ENCODE results near the gene ZNF135. TPM values are rescaled to one million over a fixed set of nuclear protein-coding genes. Genes with fewer than 3 reads are reported as not detected.

ZNF135 gene
- total RNA-seq (2014; rRNA removed; shearing (Covaris generic)), result 0.06 TPM in 1 of 2 replicates, not detected in the other

- in situ Hi-C loops (cut with HindIII; ENCODE audit: low sequenced_read_pairs), result no loop called here
Measured at GRCh38 chr19:58059003-58059670, at the start of gene ZNF135. Gene ZNF135, plus strand, starts transcription at chr19:58059282. Its CDS starts 721 bp downstream, at chr19:58060003.

DNA sequence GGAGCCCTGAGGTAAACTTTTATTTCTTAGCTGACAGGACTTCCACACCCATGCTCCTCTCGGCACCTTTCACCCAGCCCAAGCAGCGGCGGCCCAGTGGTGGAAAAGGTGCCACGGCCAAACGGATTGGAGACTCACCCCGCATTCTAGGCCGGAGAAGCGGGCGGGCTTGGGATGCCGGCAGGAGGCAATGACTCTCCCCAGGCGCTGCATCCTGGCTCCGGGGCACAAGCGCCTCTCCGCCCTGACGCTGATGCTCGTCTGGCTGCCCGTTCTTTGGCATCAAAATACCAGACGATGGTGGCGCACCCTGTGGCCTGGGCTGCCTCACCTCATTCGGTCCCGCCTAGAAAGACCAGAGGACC lies 49.8 kb upstream of the ZNF135 start:
- in situ Hi-C loops (cut with HindIII; ENCODE audit: low sequenced_read_pairs), result no loop called here
- DNase-seq (ENCODE audit: low spot score), result no peak

More at GRCh38 chr19:58059003-58059670, at the start of gene ZNF135:
- peak; percentile 85 for DNase-seq (ENCODE audit: low spot score)

- in situ Hi-C loops (cut with HindIII; ENCODE audit: low sequenced_read_pairs), result no loop called here
- DNase-seq (ENCODE audit: low spot score), result peak; percentile 92
Measured at GRCh38 chr19:58009666-58010301, 49.3 kb upstream of the ZNF135 start.

GRCh38 chr19:58010507-58010906 lies 48.6 kb upstream of the ZNF135 start:
- in situ Hi-C loops (cut with HindIII; ENCODE audit: low sequenced_read_pairs), result no loop called here
- no peak for DNase-seq (ENCODE audit: low spot score)

DNA sequence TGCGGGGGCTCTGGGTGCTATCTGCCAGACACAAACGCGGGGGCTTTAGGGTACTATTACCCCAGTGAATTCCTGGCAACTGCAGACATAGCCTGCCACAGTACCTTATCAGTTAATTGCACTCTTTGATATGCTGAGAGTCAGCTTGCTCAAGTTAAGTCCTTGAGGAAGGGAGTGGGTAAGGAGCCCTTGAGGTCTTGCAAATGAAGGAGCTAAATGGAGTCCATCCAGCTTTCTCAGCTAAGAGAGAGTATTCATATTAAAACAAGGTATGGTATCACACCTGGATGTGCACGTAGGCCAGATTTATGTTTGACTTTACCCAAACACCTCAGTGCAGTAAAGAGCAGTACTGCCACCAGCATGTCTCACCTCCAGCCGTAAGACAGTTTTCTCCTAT lies 44.9 kb upstream of the ZNF135 start:
- no peak for DNase-seq (ENCODE audit: low spot score)
- in situ Hi-C loops (cut with HindIII; ENCODE audit: low sequenced_read_pairs), result no loop called here

DNA sequence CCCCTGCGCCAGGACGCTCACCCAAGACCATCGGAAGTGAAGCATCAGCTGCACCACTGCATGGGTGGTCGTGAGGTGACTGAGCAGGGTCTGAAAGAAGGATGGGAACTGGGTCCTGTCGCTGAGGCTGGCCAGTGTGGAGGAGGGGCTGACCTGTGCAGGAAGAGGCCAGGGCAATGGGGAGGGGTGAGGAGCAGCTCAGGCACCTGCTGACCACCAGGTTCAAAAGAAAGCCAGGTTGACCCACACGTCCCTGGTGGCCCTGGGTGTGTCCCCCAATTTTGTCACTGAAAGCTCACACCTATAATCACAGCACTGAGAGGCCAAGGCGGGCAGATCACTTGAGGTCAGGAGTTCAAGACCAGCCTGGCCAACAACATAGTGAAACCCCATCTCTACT lies 39.0 kb upstream of the ZNF135 start:
- in situ Hi-C loops (cut with HindIII; ENCODE audit: low sequenced_read_pairs), result no loop called here

DNA sequence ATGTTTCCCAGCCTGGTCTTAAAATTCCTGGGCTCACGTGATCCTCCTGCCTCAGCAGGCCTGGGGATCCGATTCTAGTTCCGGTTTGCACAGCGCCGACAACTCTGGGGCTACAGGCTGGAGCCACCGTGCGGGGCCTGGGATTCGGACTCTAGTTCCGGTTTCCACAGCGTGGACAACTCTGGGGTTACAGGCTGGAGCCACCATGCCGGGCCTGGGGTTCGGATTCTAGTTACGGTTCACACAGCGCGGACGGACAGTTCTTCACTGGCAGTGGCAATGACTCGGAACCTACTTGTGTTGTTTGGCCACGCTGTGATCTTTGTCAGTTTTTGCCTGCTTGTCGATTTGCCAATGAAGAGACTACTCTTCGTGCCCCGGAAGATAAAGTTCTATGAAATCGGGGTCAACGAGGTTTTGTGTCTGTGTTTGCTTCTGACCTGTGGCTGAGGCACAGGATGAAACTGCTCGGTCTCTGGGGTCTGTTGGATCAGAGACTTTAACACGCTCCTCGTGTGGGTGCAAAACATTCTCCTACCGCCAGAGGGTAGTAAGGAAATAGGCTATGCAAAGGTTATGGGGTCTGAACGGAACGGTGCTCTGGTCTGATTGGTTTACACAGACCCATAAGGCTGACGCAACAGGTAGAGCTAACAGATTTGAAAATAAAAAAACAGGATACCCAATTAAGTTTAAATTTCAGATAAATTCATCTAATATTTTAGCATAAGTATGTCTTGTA lies 37.4 kb upstream of the ZNF135 start:
- in situ Hi-C loops (cut with HindIII; ENCODE audit: low sequenced_read_pairs), result no loop called here
- peak; percentile 88 for DNase-seq (ENCODE audit: low spot score)

More for the DNA sequence above, 39.0 kb upstream of the ZNF135 start:
- no peak for DNase-seq (ENCODE audit: low spot score)

DNA sequence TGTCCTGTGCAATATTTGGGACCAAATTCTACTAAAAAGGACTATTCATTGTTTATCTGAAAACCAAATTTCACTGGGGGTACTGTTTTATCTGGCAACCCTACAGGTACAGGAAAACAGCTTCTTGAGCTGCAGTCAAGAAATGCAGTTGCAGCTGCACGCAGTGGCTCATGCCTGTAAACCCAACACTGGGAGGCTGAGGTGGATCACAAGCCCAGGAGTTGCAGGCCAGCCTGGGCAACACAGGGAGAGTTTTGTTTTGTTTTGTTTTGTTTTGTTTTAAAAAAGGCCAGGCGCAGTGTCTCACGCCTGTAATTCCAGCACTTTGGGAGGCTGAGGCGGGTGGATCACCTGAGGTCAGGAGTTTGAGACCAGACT lies 36.8 kb upstream of the ZNF135 start:
- in situ Hi-C loops (cut with HindIII; ENCODE audit: low sequenced_read_pairs), result no loop called here
- DNase-seq (ENCODE audit: low spot score), result no peak

- in situ Hi-C loops (cut with HindIII; ENCODE audit: low sequenced_read_pairs), result no loop called here
- no peak for DNase-seq (ENCODE audit: low spot score)
Measured at GRCh38 chr19:58024661-58025060, 34.4 kb upstream of the ZNF135 start.

GRCh38 chr19:58033741-58034476 lies 25.2 kb upstream of the ZNF135 start, which contains the start of gene ZSCAN1:
Gene ZSCAN1, plus strand, starts transcription at chr19:58034025. Its CDS starts 3,812 bp downstream, at chr19:58037837.
- in situ Hi-C loops (cut with HindIII; ENCODE audit: low sequenced_read_pairs), result no loop called here
- DNase-seq (ENCODE audit: low spot score), result peak; percentile 91

DNA sequence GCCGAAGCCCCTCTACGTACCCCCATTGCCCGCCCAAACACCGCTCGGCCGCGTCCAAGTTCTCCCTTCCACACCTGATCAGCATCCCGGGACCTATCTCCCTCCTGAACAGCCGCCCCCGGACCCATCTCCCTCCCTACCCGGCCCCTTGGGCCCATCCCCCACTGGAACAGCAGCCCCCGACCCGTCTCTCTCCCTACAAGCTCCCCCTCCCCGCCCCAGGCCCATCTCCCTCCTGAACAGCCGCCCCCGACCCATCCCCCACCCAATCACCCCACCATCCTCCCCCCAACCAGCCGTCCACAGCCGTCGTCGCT lies 24.6 kb upstream of the ZNF135 start:
- DNase-seq (ENCODE audit: low spot score), result no peak
- in situ Hi-C loops (cut with HindIII; ENCODE audit: low sequenced_read_pairs), result no loop called here

GRCh38 chr19:58035863-58036262 lies 23.2 kb upstream of the ZNF135 start:
- DNase-seq (ENCODE audit: low spot score), result no peak
- in situ Hi-C loops (cut with HindIII; ENCODE audit: low sequenced_read_pairs), result no loop called here

- peak; percentile 55 for DNase-seq (ENCODE audit: low spot score)
- in situ Hi-C loops (cut with HindIII; ENCODE audit: low sequenced_read_pairs), result no loop called here
Measured at GRCh38 chr19:58037927-58038687, 21.0 kb upstream of the ZNF135 start.

- DNase-seq (ENCODE audit: low spot score), result peak; percentile 19
- in situ Hi-C loops (cut with HindIII; ENCODE audit: low sequenced_read_pairs), result no loop called here
Measured at GRCh38 chr19:58038688-58039204, 20.3 kb upstream of the ZNF135 start.

DNA sequence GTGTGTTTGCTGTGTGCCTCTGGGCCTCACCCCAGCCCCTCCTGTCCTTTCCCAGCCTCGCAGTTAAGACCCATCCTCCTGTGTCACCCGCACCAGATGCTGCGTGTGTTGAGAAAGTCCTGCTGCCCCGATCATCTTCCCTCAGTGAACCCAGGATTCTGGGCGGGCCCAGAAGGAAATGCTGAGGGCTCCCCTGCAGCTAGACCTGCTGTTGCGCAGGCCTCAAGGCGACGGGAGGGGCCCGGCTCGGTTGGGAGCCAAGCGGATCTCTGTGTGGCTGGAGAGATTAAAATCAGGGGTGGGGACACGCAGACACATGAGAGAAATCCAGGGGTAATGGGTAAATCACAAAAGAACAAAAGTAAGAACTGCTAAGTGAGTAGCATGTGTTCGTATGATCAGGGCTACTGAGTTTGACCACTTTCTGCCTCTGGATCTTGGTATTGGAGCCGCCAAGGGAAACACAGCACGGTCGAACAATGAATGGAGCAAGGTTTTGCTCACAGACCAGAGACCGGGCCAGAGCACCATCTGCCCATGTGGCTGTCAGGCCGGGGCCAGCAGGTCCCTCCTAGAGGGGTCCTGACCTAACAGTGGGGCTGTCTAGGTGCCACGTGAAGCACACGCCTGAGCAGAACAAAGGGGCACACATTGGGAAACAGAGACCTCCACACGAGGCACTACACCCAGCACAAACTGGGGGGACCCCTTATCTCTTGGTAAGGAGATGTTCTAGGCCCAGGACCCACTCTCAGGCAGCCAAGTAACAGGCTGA lies 18.1 kb upstream of the ZNF135 start:
- in situ Hi-C loops (cut with HindIII; ENCODE audit: low sequenced_read_pairs), result loop anchor here (5.0 kb wide), 1 partner anchor 36 kb away; no protein-coding TSS in a partner anchor
- DNase-seq (ENCODE audit: low spot score), result no peak

GRCh38 chr19:58042495-58043340 lies 16.4 kb upstream of the ZNF135 start:
- DNase-seq (ENCODE audit: low spot score), result no peak
- in situ Hi-C loops (cut with HindIII; ENCODE audit: low sequenced_read_pairs), result loop anchor here (5.0 kb wide), 1 partner anchor 35 kb away; no protein-coding TSS in a partner anchor

DNA sequence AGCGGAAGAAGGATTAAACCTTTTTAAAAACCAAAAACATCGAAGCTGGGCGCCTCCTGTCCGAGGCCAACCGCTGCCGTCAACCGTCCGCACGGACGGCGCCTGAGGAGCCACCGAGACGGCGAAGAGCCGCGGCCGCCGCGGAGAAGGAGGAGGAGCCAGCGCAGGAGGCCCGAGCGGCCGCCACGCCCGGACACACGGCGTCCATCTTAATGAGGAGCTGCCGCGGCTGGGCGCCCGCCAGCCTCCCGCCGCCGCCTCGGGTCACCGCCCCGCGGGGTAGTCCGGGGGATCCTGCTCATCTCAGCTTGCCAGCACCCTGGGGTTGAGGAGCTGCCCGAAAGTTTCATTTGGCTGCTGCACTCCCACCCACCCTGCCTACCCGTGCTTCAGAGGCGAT lies 14.7 kb upstream of the ZNF135 start:
- in situ Hi-C loops (cut with HindIII; ENCODE audit: low sequenced_read_pairs), result loop anchor here (5.0 kb wide), 1 partner anchor 33 kb away; no protein-coding TSS in a partner anchor
- no peak for DNase-seq (ENCODE audit: low spot score)
